ENCODE measurements around the gene CAPN13.
"Not testable (repeated sequence)": the region's sequence is repeated elsewhere in the genome, so short reads cannot be mapped to it uniquely, and the experiment has no call there.

CAPN13 gene

GRCh38 chr2:30697242-30698103 lies 109.8 kb downstream of the CAPN13 start:
- DNase-seq: not testable (repeated sequence)

GRCh38 chr2:30695749-30696148 lies 111.5 kb downstream of the CAPN13 start:
- no peak for DNase-seq

- no peak for DNase-seq
Measured at GRCh38 chr2:30694286-30695055, 112.8 kb downstream of the CAPN13 start.

GRCh38 chr2:30693821-30694281 lies 113.4 kb downstream of the CAPN13 start:
- no peak for DNase-seq

GRCh38 chr2:30692829-30693275 lies 114.4 kb downstream of the CAPN13 start:
- DNase-seq: no peak

GRCh38 chr2:30691948-30692828 lies 115.1 kb downstream of the CAPN13 start:
- DNase-seq: no peak

GRCh38 chr2:30691091-30691947 lies 115.9 kb downstream of the CAPN13 start:
- no peak for DNase-seq

GRCh38 chr2:30690126-30690561 lies 117.1 kb downstream of the CAPN13 start:
- no peak for DNase-seq

GRCh38 chr2:30689496-30690125 lies 117.6 kb downstream of the CAPN13 start:
- no peak for DNase-seq

- DNase-seq: no peak
Measured at GRCh38 chr2:30688956-30689401, 118.3 kb downstream of the CAPN13 start.

- no peak for DNase-seq
Measured at GRCh38 chr2:30686669-30687068, 120.6 kb downstream of the CAPN13 start.

- no peak for DNase-seq
Measured at GRCh38 chr2:30686000-30686399, 121.2 kb downstream of the CAPN13 start.

- DNase-seq: no peak
Measured at GRCh38 chr2:30684996-30685395, 122.2 kb downstream of the CAPN13 start.

GRCh38 chr2:30684516-30684915 lies 122.7 kb downstream of the CAPN13 start:
- DNase-seq: no peak

GRCh38 chr2:30684026-30684425 lies 123.2 kb downstream of the CAPN13 start:
- DNase-seq: no peak

- DNase-seq: no peak
Measured at GRCh38 chr2:30683236-30683956, 123.8 kb downstream of the CAPN13 start.

GRCh38 chr2:30681022-30681421 lies 126.2 kb downstream of the CAPN13 start:
- no peak for DNase-seq

GRCh38 chr2:30680121-30680520 lies 127.1 kb downstream of the CAPN13 start:
- DNase-seq: no peak

- no peak for DNase-seq
Measured at GRCh38 chr2:30679426-30680088, 127.7 kb downstream of the CAPN13 start.

Data from T1000 (cell line).